Measurements from ENCODE around the gene NADSYN1.
"Not testable (repeated sequence)": the region's sequence is repeated elsewhere in the genome, so short reads cannot be mapped to it uniquely, and the experiment has no call there.

Gene NADSYN1

GRCh38 chr11:71526796-71527575, 74.0 kb downstream of the NADSYN1 start, which contains the start of gene KRTAP5-7:
Gene KRTAP5-7 (plus strand): TSS chr11:71527267. CDS start chr11:71527301, 34 bp downstream.
- 70% methylated on average over 3 of the region's 10 CpGs for WGBS

DNA sequence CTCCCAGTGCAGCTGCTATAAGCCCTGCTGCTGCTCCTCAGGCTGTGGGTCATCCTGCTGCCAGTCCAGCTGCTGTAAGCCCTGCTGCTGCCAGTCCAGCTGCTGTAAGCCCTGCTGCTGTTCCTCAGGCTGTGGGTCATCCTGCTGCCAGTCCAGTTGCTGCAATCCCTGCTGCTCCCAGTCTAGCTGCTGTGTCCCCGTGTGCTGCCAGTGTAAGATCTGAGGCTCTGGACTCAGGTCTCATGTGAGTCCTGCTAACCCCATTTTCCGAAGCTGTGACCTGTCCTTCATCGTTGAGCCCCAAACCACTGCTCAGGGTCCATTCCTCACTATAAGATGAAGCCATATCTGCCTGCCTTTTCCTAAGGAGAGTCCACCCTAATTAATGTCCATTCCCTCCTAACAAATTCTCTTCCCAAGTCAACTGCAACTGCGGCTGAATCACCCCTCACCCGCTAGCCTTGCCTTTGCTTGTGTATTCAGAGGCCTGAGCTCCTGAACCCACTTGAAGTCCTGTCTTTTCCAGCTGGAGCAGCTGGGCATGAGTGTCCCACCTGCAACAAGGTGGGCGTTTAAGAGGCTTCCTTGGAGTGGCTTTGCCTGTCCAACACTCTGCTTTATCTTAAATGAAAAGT, 74.7 kb downstream of the NADSYN1 start:
- H2BK12ac ChIP-seq (ENCODE audit: low read length in 2 of 2), result no peak overlapping the region
- no peak overlapping the region for H3K4me2 ChIP-seq (ENCODE audit: low read length, poor library complexity, severe bottlenecking)
- peaks cover 0 to 11% of the 10 kb centered on the region in 2 experiments for H3K27me3 ChIP-seq (ENCODE audit: control insufficient read depth in 1 of 2, insufficient read depth in 1 of 2, low read length in 2 of 2)
- no peak overlapping the region for H3K18ac ChIP-seq (ENCODE audit: low read depth in 1 of 2, low read length in 2 of 2)
- no peak overlapping the region for H3K27ac ChIP-seq (ENCODE audit: low read length, poor library complexity, severe bottlenecking)
- no peak overlapping the region for H2AK5ac ChIP-seq (ENCODE audit: low read length, severe bottlenecking)
- H3K14ac ChIP-seq (ENCODE audit: low read length in 2 of 2), result peak overlapping the region in 1 of 2 experiments; percentile 93
- no peaks in the 10 kb centered on the region for H3K9me3 ChIP-seq (ENCODE audit: control insufficient read depth, low read length)
- no peak overlapping the region for H2BK5ac ChIP-seq (ENCODE audit: low read depth, low read length, poor library complexity, severe bottlenecking)
- DNase-seq, result no peak
- H3K4ac ChIP-seq (ENCODE audit: low read depth in 1 of 2, low read length in 2 of 2), result no peak overlapping the region
- H3K9ac ChIP-seq (ENCODE audit: low read length), result no peak overlapping the region
- H3K36me3 ChIP-seq (ENCODE audit: control insufficient read depth in 1 of 2, insufficient read depth in 2 of 2, low read depth in 1 of 2, low read length in 2 of 2), result no peaks in the 10 kb centered on the region
- no peak overlapping the region for H3K4me3 ChIP-seq (ENCODE audit: insufficient read depth in 1 of 2, low read depth in 1 of 2, low read length in 2 of 2)
- H2AFZ ChIP-seq (ENCODE audit: low read depth, low read length), result no peak overlapping the region
- H3K4me1 ChIP-seq (ENCODE audit: control insufficient read depth, insufficient read depth, low read depth, low read length), result no peaks in the 10 kb centered on the region
- H3K23ac ChIP-seq (ENCODE audit: low read length in 2 of 2), result no peak overlapping the region
- H4K8ac ChIP-seq (ENCODE audit: low read length), result peak overlapping the region; percentile 69
- no peak overlapping the region for H4K91ac ChIP-seq (ENCODE audit: low read length)
- H2BK15ac ChIP-seq (ENCODE audit: low read depth, poor library complexity, severe bottlenecking), result no peak overlapping the region
- H2BK120ac ChIP-seq (ENCODE audit: low read depth, low read length), result no peak overlapping the region
- H3K79me1 ChIP-seq (replicated peaks; ENCODE audit: low read length, poor library complexity, severe bottlenecking), result no peaks in the 10 kb centered on the region
- whole genome bisulfite sequencing, result 85% methylated on average over 6 of the region's 6 CpGs

More at GRCh38 chr11:71526796-71527575, 74.0 kb downstream of the NADSYN1 start, which contains the start of gene KRTAP5-7:
- not testable (repeated sequence) for H2BK120ac ChIP-seq (ENCODE audit: low read depth, low read length); H3K18ac ChIP-seq (ENCODE audit: low read depth in 1 of 2, low read length in 2 of 2); H3K79me1 ChIP-seq (replicated peaks; ENCODE audit: low read length, poor library complexity, severe bottlenecking); H3K27ac ChIP-seq (ENCODE audit: low read length, poor library complexity, severe bottlenecking); DNase-seq; H3K9ac ChIP-seq (ENCODE audit: low read length); H3K4me3 ChIP-seq (ENCODE audit: insufficient read depth in 1 of 2, low read depth in 1 of 2, low read length in 2 of 2); H3K36me3 ChIP-seq (ENCODE audit: control insufficient read depth in 1 of 2, insufficient read depth in 2 of 2, low read depth in 1 of 2, low read length in 2 of 2); H2AFZ ChIP-seq (ENCODE audit: low read depth, low read length); H2AK5ac ChIP-seq (ENCODE audit: low read length, severe bottlenecking); H3K4me2 ChIP-seq (ENCODE audit: low read length, poor library complexity, severe bottlenecking); H2BK12ac ChIP-seq (ENCODE audit: low read length in 2 of 2); H4K91ac ChIP-seq (ENCODE audit: low read length); H3K23ac ChIP-seq (ENCODE audit: low read length in 2 of 2); H2BK5ac ChIP-seq (ENCODE audit: low read depth, low read length, poor library complexity, severe bottlenecking); H3K4ac ChIP-seq (ENCODE audit: low read depth in 1 of 2, low read length in 2 of 2); H2BK15ac ChIP-seq (ENCODE audit: low read depth, poor library complexity, severe bottlenecking); H3K9me3 ChIP-seq (ENCODE audit: control insufficient read depth, low read length); H3K4me1 ChIP-seq (ENCODE audit: control insufficient read depth, insufficient read depth, low read depth, low read length)
- peak within 1 kb of the TSS; percentile 69 for H4K8ac ChIP-seq (ENCODE audit: low read length)
- H3K14ac ChIP-seq (ENCODE audit: low read length in 2 of 2), result peak within 1 kb of the TSS in 1 of 2 experiments; percentile 93
- peaks cover 0 to 11% of the 10 kb centered on the region in 2 experiments for H3K27me3 ChIP-seq (ENCODE audit: control insufficient read depth in 1 of 2, insufficient read depth in 1 of 2, low read length in 2 of 2)

DNA sequence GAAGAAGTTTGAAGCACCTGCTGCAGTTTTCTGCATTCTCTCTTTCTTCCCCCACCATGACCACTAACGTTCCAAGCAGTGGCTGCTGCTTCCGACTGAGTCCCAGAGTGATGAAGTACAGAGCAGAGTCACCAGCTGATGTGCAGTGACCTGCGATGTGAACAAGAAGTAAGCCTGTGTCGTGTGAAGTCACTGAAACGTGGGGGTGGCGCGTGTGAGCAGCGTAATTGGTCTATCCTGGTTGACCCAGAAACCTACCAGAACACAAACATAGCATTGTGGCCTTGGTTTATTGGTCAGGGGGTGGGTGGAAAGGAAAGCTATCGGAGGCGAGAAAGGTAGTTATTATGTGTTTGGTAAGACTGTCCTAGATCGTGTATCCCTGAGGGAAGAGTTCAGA, 77.6 kb downstream of the NADSYN1 start:
- H3K9me3 ChIP-seq (ENCODE audit: control insufficient read depth, low read length), result no peaks in the 10 kb centered on the region
- H2BK15ac ChIP-seq (ENCODE audit: low read depth, poor library complexity, severe bottlenecking), result no peak overlapping the region
- no peak overlapping the region for H4K8ac ChIP-seq (ENCODE audit: low read length)
- no peak overlapping the region for H2AFZ ChIP-seq (ENCODE audit: low read depth, low read length)
- H2BK5ac ChIP-seq (ENCODE audit: low read depth, low read length, poor library complexity, severe bottlenecking), result no peak overlapping the region
- no peak overlapping the region for H2BK120ac ChIP-seq (ENCODE audit: low read depth, low read length)
- H3K14ac ChIP-seq (ENCODE audit: low read length in 2 of 2), result no peak overlapping the region
- H3K27me3 ChIP-seq (ENCODE audit: control insufficient read depth in 1 of 2, insufficient read depth in 1 of 2, low read length in 2 of 2), result peaks cover 0 to 8% of the 10 kb centered on the region in 2 experiments
- no peak overlapping the region for H3K4ac ChIP-seq (ENCODE audit: low read depth in 1 of 2, low read length in 2 of 2)
- DNase-seq, result no peak
- H3K4me2 ChIP-seq (ENCODE audit: low read length, poor library complexity, severe bottlenecking), result no peak overlapping the region
- H3K18ac ChIP-seq (ENCODE audit: low read depth in 1 of 2, low read length in 2 of 2), result no peak overlapping the region
- H3K4me1 ChIP-seq (ENCODE audit: control insufficient read depth, insufficient read depth, low read depth, low read length), result peaks cover 1% of the 10 kb centered on the region
- no peaks in the 10 kb centered on the region for H3K36me3 ChIP-seq (ENCODE audit: control insufficient read depth in 1 of 2, insufficient read depth in 2 of 2, low read depth in 1 of 2, low read length in 2 of 2)
- no peak overlapping the region for H2AK5ac ChIP-seq (ENCODE audit: low read length, severe bottlenecking)
- no peak overlapping the region for H2BK12ac ChIP-seq (ENCODE audit: low read length in 2 of 2)
- no peak overlapping the region for H3K9ac ChIP-seq (ENCODE audit: low read length)
- H3K79me1 ChIP-seq (replicated peaks; ENCODE audit: low read length, poor library complexity, severe bottlenecking), result no peaks in the 10 kb centered on the region
- WGBS, result 85% methylated on average over 10 of the region's 11 CpGs
- no peak overlapping the region for H4K91ac ChIP-seq (ENCODE audit: low read length)
- H3K4me3 ChIP-seq (ENCODE audit: insufficient read depth in 1 of 2, low read depth in 1 of 2, low read length in 2 of 2), result no peak overlapping the region
- H3K23ac ChIP-seq (ENCODE audit: low read length in 2 of 2), result no peak overlapping the region
- no peak overlapping the region for H3K27ac ChIP-seq (ENCODE audit: low read length, poor library complexity, severe bottlenecking)

- H3K4me1 ChIP-seq (ENCODE audit: control insufficient read depth, insufficient read depth, low read depth, low read length), result peaks cover 1% of the 10 kb centered on the region
- no peak overlapping the region for H4K8ac ChIP-seq (ENCODE audit: low read length)
- no peak overlapping the region for H3K27ac ChIP-seq (ENCODE audit: low read length, poor library complexity, severe bottlenecking)
- H2AFZ ChIP-seq (ENCODE audit: low read depth, low read length), result no peak overlapping the region
- no peak overlapping the region for H2BK5ac ChIP-seq (ENCODE audit: low read depth, low read length, poor library complexity, severe bottlenecking)
- H3K4me3 ChIP-seq (ENCODE audit: insufficient read depth in 1 of 2, low read depth in 1 of 2, low read length in 2 of 2), result no peak overlapping the region
- H3K14ac ChIP-seq (ENCODE audit: low read length in 2 of 2), result no peak overlapping the region
- no peaks in the 10 kb centered on the region for H3K9me3 ChIP-seq (ENCODE audit: control insufficient read depth, low read length)
- no peaks in the 10 kb centered on the region for H3K79me1 ChIP-seq (replicated peaks; ENCODE audit: low read length, poor library complexity, severe bottlenecking)
- DNase-seq, result no peak
- H3K4ac ChIP-seq (ENCODE audit: low read depth in 1 of 2, low read length in 2 of 2), result no peak overlapping the region
- no peak overlapping the region for H3K18ac ChIP-seq (ENCODE audit: low read depth in 1 of 2, low read length in 2 of 2)
- no peak overlapping the region for H3K23ac ChIP-seq (ENCODE audit: low read length in 2 of 2)
- H4K91ac ChIP-seq (ENCODE audit: low read length), result no peak overlapping the region
- WGBS, result 80% methylated on average over 10 of the region's 10 CpGs
- no peak overlapping the region for H2AK5ac ChIP-seq (ENCODE audit: low read length, severe bottlenecking)
- H3K36me3 ChIP-seq (ENCODE audit: control insufficient read depth in 1 of 2, insufficient read depth in 2 of 2, low read depth in 1 of 2, low read length in 2 of 2), result no peaks in the 10 kb centered on the region
- no peak overlapping the region for H3K4me2 ChIP-seq (ENCODE audit: low read length, poor library complexity, severe bottlenecking)
- no peak overlapping the region for H3K9ac ChIP-seq (ENCODE audit: low read length)
- H2BK12ac ChIP-seq (ENCODE audit: low read length in 2 of 2), result no peak overlapping the region
- no peak overlapping the region for H2BK15ac ChIP-seq (ENCODE audit: low read depth, poor library complexity, severe bottlenecking)
- no peak overlapping the region for H2BK120ac ChIP-seq (ENCODE audit: low read depth, low read length)
- H3K27me3 ChIP-seq (ENCODE audit: control insufficient read depth in 1 of 2, insufficient read depth in 1 of 2, low read length in 2 of 2), result peaks cover 0 to 8% of the 10 kb centered on the region in 2 experiments
Observed at GRCh38 chr11:71532036-71532610, 79.1 kb downstream of the NADSYN1 start.
